Upper lobe of left lung (tissue), 6 donors: ENCODE data around the gene SLC35F3. TPM values are rescaled to one million over a fixed set of nuclear protein-coding genes. Genes with fewer than 3 reads are reported as not detected.

Experiments
- ATAC-seq, 2 donors: fragments of 200-7000 bp; cut with Tn5 transposase; one replicate each; pipeline ENCODE4 v1.9.1; 2022; ENCODE audit warnings: mild to moderate bottlenecking in 2 of 2, moderate library complexity in 2 of 2; ENCODE audit not compliant: low FRiP score in 2 of 2
- DNase-seq, 2 donors: peaks; one replicate each; pipeline ENCODE4 v3.0.0-alpha.2; 2019 to 2020
- H3K27ac ChIP-seq, 4 donors: fragments of 200-600 bp; sonication (generic); one replicate each; pipeline ENCODE4 v1.5.1; 2016 to 2019
- H3K27me3 ChIP-seq, 4 donors: fragments of 200-600 bp; sonication (generic); one replicate each; pipeline ENCODE4 v1.5.1; 2017 to 2019
- H3K36me3 ChIP-seq, 4 donors: fragments of 200-600 bp; sonication (generic); one replicate each; pipeline ENCODE4 v1.5.1; 2016 to 2019
- H3K4me1 ChIP-seq, 4 donors: fragments of 200-600 bp; sonication (generic); one replicate each; pipeline ENCODE4 v1.5.1; 2018 to 2019
- H3K4me3 ChIP-seq, 4 donors: fragments of 200-600 bp; sonication (generic); one replicate each; pipeline ENCODE4 v1.5.1; 2017 to 2019; ENCODE audit warnings: mild to moderate bottlenecking in 2 of 4, moderate library complexity in 1 of 4
- H3K9me3 ChIP-seq, 4 donors: fragments of 200-600 bp; sonication (generic); one replicate each; pipeline ENCODE4 v1.5.1; 2018 to 2019
- CTCF ChIP-seq, 6 experiments: fragments of 450-650 bp in 4 of 6; fragments of 200-600 bp in 2 of 6; sonication (generic) in 2 of 6; IDR thresholded peaks; one replicate each; pipeline ENCODE4 v1.5.1; 2016 to 2019; ENCODE audit warnings: antibody characterized with exemption in 6 of 6
- EP300 ChIP-seq, 4 donors: sonication (generic); formaldehyde crosslinking; IDR thresholded peaks; one replicate each; pipeline ENCODE4 v1.5.1; 2017; ENCODE audit warnings: antibody characterized with exemption in 4 of 4, control low read depth in 2 of 4
- POLR2A ChIP-seq, 4 donors: fragments of 450-650 bp; IDR thresholded peaks; one replicate each; pipeline ENCODE4 v1.5.1; 2016 to 2017; ENCODE audit warnings: antibody characterized with exemption in 4 of 4, mild to moderate bottlenecking in 2 of 4
- POLR2AphosphoS5 ChIP-seq, 2 donors: sonication (generic); formaldehyde crosslinking; IDR thresholded peaks; one replicate each; pipeline ENCODE4 v1.5.1; 2017; ENCODE audit warnings: antibody characterized with exemption in 2 of 2
- WGBS, 2 donors: methylation state at CpG; one replicate each; pipeline ENCODE4 v1.1.5; 2017 to 2018; 5-methylcytosine and 5-hydroxymethylcytosine counted together
- total RNA-seq, 6 donors: library from RNA; depleted of rRNA in 4 of 6; stranded (reverse); fragments of >200 nt in 4 of 6; gene quantifications; one replicate each; pipeline versions ENCODE4 v1.1.0 to v1.2.1, GENCODE V29; 2016 to 2021
- donor health status: DM: no; HTN: no; CAD: no; lungs with moderate emphysema.
- donor health status: DM: no; HTN: yes; CAD: no; lungs with severe emphysema.

Gene SLC35F3
- total RNA-seq, 6 donors from 2014 or later = 0.30 to 1.7 (median 0.40) TPM; not detected in 1

GRCh38 chr1:234303231-234303630, 398.8 kb downstream of the SLC35F3 start:
- Histone ChIP-seq H3K4me3 (no peak overlapping the region), H3K27ac (no peak overlapping the region), H3K27me3 (no peaks in the 10 kb centered on the region), H3K36me3 (no peaks in the 10 kb centered on the region), H3K9me3 (no peaks in the 10 kb centered on the region), H3K4me1 (peaks cover 0 to 9% (median 0%) of the 10 kb centered on the region in 4 donors)
- WGBS, 2 donors = 28 to 39% methylated on average over 6 of the region's 6 CpGs
- TF ChIP-seq POLR2AphosphoS5 (IDR thresholded peaks at IDR 0.05) (no peak), EP300 (IDR thresholded peaks at IDR 0.05) (no peak), CTCF (IDR thresholded peaks at IDR 0.05) (no peak), POLR2A (IDR thresholded peaks at IDR 0.05) (no peak)
- DNase-seq = no peak
- no peak for ATAC-seq

GRCh38 chr1:234307726-234308125, 403.2 kb downstream of the SLC35F3 start:
- peaks cover 0 to 19% (median 11%) of the 10 kb centered on the region in 4 donors for H3K4me1 ChIP-seq
- H3K36me3 ChIP-seq = no peaks in the 10 kb centered on the region
- ATAC-seq = no peak
- no peak for DNase-seq
- no peak overlapping the region for H3K27ac ChIP-seq
- peaks cover 0 to 4% (median 0%) of the 10 kb centered on the region in 4 donors for H3K27me3 ChIP-seq
- H3K4me3 ChIP-seq = no peak overlapping the region
- no peaks in the 10 kb centered on the region for H3K9me3 ChIP-seq
- TF ChIP-seq POLR2AphosphoS5 (IDR thresholded peaks at IDR 0.05) = no peak
- TF ChIP-seq EP300 (IDR thresholded peaks at IDR 0.05) = no peak
- TF ChIP-seq CTCF (IDR thresholded peaks at IDR 0.05) = no peak
- no peak for TF ChIP-seq POLR2A (IDR thresholded peaks at IDR 0.05)
- 72 to 85% methylated on average over 6 of the region's 6 CpGs for WGBS, 2 donors

GRCh38 chr1:234309243-234309597, 404.7 kb downstream of the SLC35F3 start:
- peak overlapping the region in 3 of 4 donors; percentile 1 to 15 (median 3) for H3K4me3 ChIP-seq

GRCh38 chr1:234309598-234310459, 405.4 kb downstream of the SLC35F3 start:
- peaks cover 0 to 14% (median 11%) of the 10 kb centered on the region in 4 donors for H3K4me1 ChIP-seq
- peaks cover 0 to 4% (median 0%) of the 10 kb centered on the region in 4 donors for H3K27me3 ChIP-seq
- H3K27ac ChIP-seq = no peak overlapping the region
- WGBS, 2 donors = 33 to 43% methylated on average over 26 of the region's 26 CpGs
- peak overlapping the region in 3 of 4 donors; percentile 1 to 15 (median 3) for H3K4me3 ChIP-seq
- TF ChIP-seq CTCF (IDR thresholded peaks at IDR 0.05) (peak; percentile 56 to 86 (median 78)), EP300 (IDR thresholded peaks at IDR 0.05) (no peak)
- H3K9me3 ChIP-seq = no peaks in the 10 kb centered on the region
- ATAC-seq = peak; percentile 85
- DNase-seq = peak; percentile 61 to 74
- no peaks in the 10 kb centered on the region for H3K36me3 ChIP-seq

More at GRCh38 chr1:234309243-234309597, 404.7 kb downstream of the SLC35F3 start:
- no peaks in the 10 kb centered on the region for H3K9me3 ChIP-seq
- WGBS, 2 donors = 64 to 72% methylated on average over 4 of the region's 4 CpGs
- H3K27me3 ChIP-seq = peaks cover 0 to 4% (median 0%) of the 10 kb centered on the region in 4 donors
- no peaks in the 10 kb centered on the region for H3K36me3 ChIP-seq
- no peak overlapping the region for H3K27ac ChIP-seq
- DNase-seq (no peak), ATAC-seq (no peak)
- peaks cover 0 to 14% (median 10%) of the 10 kb centered on the region in 4 donors for H3K4me1 ChIP-seq
- TF ChIP-seq CTCF (IDR thresholded peaks at IDR 0.05) (no peak), POLR2A (IDR thresholded peaks at IDR 0.05) (no peak), EP300 (IDR thresholded peaks at IDR 0.05) (no peak), POLR2AphosphoS5 (IDR thresholded peaks at IDR 0.05) (no peak)
